Heart left ventricle (tissue), 13 donors: ENCODE results near the gene UGT1A6.

Experiments
- POLR2A ChIP-seq, 2 donors: fragments of 450-650 bp; IDR thresholded peaks; one replicate each; pipeline ENCODE4 v1.6.1; 2017; ENCODE audit warnings: antibody characterized with exemption in 2 of 2, mild to moderate bottlenecking in 2 of 2, moderate library complexity in 2 of 2
- TF ChIP-seq, protein P1 (sequence below), 12 donors: fragments of 200-600 bp; sonication (generic) in 4 of 12; IDR thresholded peaks; one replicate each; pipeline versions ENCODE4 v1.5.0 to v1.8.0; 2018 to 2022; ENCODE audit warnings: antibody characterized with exemption in 12 of 12, mild to moderate bottlenecking in 5 of 12
- donor health status: ischemic (EF 13 %, LVEDD 7.1; RV severe dilation, severe dysfunction).
- donor health status: DM: no; HTN: yes; CAD: no.
- donor health status: DM: no; HTN: no; CAD: no.
- donor health status: ischemic (EF 25% LVEDD 6.9; RV normal size, moderate dysfunction).
- donor health status: ischemic (EF 25% LVEDD 5.7; RV mildly dilated, moderate dysfunction).
- donor health status: ischemic (EF 35%, LVEDD 5.7; RV mildly dilated, moderate dysfunction).
- donor health status: nonischemic (EF 11% LVEDD 7.7; RV severe dilation, severe dysfunction).
- donor health status: DM: yes; HTN: yes; CAD: no.
- donor health status: PGD.
- donor health status: ischemic (EF 29% LVEDD 5.4; RV normal size, mild dysfunction).
- donor health status: nonischemic (EF 23%, LVEDD 6.1; RV moderate dilation, normal function).

DNA sequence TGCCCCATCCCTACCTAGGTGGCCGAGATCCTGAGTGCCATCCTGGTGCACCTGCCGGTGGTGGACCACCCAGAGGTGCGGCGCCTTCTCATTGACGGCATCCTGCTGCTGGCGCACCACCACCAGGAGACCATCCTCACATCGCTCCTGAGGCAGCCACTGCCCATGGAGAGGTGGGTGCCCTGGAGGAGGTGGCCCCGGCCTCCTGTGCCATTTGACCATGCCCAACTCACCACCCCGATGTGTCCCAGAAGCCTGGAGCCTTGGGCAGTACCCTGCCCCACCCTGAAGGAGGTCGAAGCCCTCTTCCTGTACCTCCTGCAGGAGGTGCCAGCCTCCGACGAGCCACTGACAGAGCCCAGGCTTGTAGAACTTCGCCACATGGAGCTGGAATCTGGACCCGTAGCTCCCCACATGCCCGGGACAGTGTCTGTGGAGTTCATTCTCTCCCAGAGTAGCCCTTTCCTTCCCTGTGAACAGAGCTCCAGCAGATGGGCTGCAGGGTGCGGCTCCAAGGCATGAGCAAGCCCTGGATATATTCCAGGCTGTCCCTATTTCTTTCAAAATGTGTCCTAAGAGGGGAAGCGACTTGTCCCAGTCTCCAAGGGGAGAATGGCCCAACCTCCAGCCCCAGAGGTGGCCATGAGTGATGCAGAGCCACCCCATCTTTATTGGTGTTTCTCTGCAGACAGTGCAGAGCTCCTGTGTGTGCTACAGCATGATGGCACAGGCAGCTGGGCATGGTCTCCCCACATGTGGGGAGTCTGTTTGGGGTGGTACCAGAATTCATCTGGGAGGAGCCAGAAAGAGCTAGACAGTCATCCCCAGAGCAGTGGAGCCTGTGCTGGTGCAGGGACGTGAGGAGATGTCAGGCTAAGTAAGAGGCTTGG, 127.4 kb downstream of the UGT1A6 start:
- no peak for TF ChIP-seq POLR2A (IDR thresholded peaks at IDR 0.05)
- TF ChIP-seq, protein P1, sequence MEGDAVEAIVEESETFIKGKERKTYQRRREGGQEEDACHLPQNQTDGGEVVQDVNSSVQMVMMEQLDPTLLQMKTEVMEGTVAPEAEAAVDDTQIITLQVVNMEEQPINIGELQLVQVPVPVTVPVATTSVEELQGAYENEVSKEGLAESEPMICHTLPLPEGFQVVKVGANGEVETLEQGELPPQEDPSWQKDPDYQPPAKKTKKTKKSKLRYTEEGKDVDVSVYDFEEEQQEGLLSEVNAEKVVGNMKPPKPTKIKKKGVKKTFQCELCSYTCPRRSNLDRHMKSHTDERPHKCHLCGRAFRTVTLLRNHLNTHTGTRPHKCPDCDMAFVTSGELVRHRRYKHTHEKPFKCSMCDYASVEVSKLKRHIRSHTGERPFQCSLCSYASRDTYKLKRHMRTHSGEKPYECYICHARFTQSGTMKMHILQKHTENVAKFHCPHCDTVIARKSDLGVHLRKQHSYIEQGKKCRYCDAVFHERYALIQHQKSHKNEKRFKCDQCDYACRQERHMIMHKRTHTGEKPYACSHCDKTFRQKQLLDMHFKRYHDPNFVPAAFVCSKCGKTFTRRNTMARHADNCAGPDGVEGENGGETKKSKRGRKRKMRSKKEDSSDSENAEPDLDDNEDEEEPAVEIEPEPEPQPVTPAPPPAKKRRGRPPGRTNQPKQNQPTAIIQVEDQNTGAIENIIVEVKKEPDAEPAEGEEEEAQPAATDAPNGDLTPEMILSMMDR (IDR thresholded peaks at IDR 0.05), result no peak
